CD8-positive, alpha-beta memory T cell (primary cell): ENCODE results near the gene PRDM12. TPM values are rescaled to one million over a fixed set of nuclear protein-coding genes. Genes with fewer than 3 reads are reported as not detected.
A peak's percentile ranks its signal among the peaks of the same experiment; 100 is the strongest.

Experiments used
- CTCF ChIA-PET: fragments of 350-600 bp; sonication (Branson Sonifier 250); formaldehyde crosslinking; loops from one replicate; lab custom pipeline; 2021; ENCODE audit warnings: antibody characterized with exemption; lab: Charles Lee
- POLR2A ChIA-PET: fragments of 350-600 bp; sonication (Branson Sonifier 250); formaldehyde crosslinking; loops from one replicate; lab custom pipeline; 2021; ENCODE audit warnings: antibody characterized with exemption; lab: Charles Lee
- DNase-seq, 5 donors: peaks; one replicate each; pipeline versions ENCODE4 v3.0.0 to v3.0.0-alpha.2; 2020 to 2022; ENCODE audit warnings: mixed read lengths in 1 of 5
- H3K27ac ChIP-seq: one replicate; pipeline ENCODE4 v1.7.0; 2013; ENCODE audit warnings: low read depth, mild to moderate bottlenecking, low read length, moderate library complexity
- H3K27me3 ChIP-seq: 2 replicates; pipeline ENCODE4 v1.7.0; 2013; ENCODE audit warnings: low read length, mild to moderate bottlenecking; ENCODE audit not compliant: insufficient read depth, poor library complexity, severe bottlenecking
- H3K36me3 ChIP-seq: 2 replicates; pipeline ENCODE4 v1.7.0; 2013; ENCODE audit warnings: mild to moderate bottlenecking, low read length, moderate library complexity; ENCODE audit not compliant: insufficient read depth
- H3K4me1 ChIP-seq: 2 replicates; pipeline ENCODE4 v1.7.0; 2013; ENCODE audit warnings: mild to moderate bottlenecking, low read length, moderate library complexity; ENCODE audit not compliant: insufficient read depth
- H3K4me3 ChIP-seq: 2 replicates; pipeline ENCODE4 v1.7.0; 2013; ENCODE audit warnings: mild to moderate bottlenecking, low read length
- H3K9me3 ChIP-seq: 2 replicates; pipeline ENCODE4 v1.7.0; 2013; ENCODE audit warnings: mild to moderate bottlenecking, low read length
- H3K27ac Mint-ChIP-seq, 8 donors: one replicate each; pipeline ENCODE4 v1.8.0; 2020 to 2021; ENCODE audit warnings: mixed read lengths in 8 of 8, mild to moderate bottlenecking in 6 of 8, inconsistent platforms in 3 of 8, moderate library complexity in 3 of 8
- H3K27me3 Mint-ChIP-seq, 2 donors: one replicate each; pipeline ENCODE4 v1.8.0; 2020 to 2021; ENCODE audit warnings: mixed read lengths in 2 of 2, mild to moderate bottlenecking in 1 of 2, moderate library complexity in 1 of 2
- H3K36me3 Mint-ChIP-seq, 3 donors: one replicate each; pipeline ENCODE4 v1.8.0; 2020 to 2021; ENCODE audit warnings: mixed read lengths in 3 of 3, inconsistent platforms in 1 of 3, mild to moderate bottlenecking in 1 of 3
- H3K4me1 Mint-ChIP-seq, 3 donors: one replicate each; pipeline ENCODE4 v1.8.0; 2020 to 2021; ENCODE audit warnings: mixed read lengths in 3 of 3, inconsistent platforms in 1 of 3, mild to moderate bottlenecking in 1 of 3
- H3K4me3 Mint-ChIP-seq, 7 donors: one replicate each; pipeline ENCODE4 v1.8.0; 2020 to 2021; ENCODE audit warnings: mixed read lengths in 7 of 7, mild to moderate bottlenecking in 6 of 7, moderate library complexity in 4 of 7, inconsistent platforms in 2 of 7
- H3K9me3 Mint-ChIP-seq, 5 donors: one replicate each; pipeline ENCODE4 v1.8.0; 2020 to 2022; ENCODE audit warnings: mixed read lengths in 5 of 5, mild to moderate bottlenecking in 3 of 5, moderate library complexity in 2 of 5, inconsistent platforms in 1 of 5
- polyA plus RNA-seq: library from polyadenylated mRNA; unstranded; fragments of 300-500 nt; fragmentation: Illumina TruSeq; gene quantifications from one replicate; pipeline ENCODE4 v1.2.3, GENCODE V29; 2021
- total RNA-seq, 2 experiments: library from RNA; stranded (reverse); gene quantifications; one replicate each; pipeline ENCODE4 v1.2.3, GENCODE V29; 2021

Gene PRDM12
- total and polyA plus RNA-seq, 3 experiments from 2014 or later: 0.11 TPM; not detected in 2

DNA sequence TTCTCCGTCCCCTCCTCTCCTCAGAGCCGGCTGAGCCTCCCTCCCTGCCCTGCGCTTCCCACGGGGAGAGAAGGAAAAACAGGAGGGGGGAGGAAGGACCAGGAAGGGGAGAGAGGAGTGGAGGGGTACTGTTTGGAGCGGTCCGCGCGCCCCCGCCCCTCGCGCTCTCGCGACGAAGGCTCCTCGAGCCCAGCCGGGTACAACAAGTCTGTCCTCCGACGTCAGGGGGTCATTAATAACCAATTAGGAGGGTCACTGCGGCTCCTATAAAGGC is 480 bp upstream of the PRDM12 start:
- ChIA-PET CTCF (interaction anchor here (2.1 kb wide), 1 partner anchor 19 kb away, joined by 6 read pairs; no protein-coding TSS in a partner anchor), POLR2A (no interaction called here)
- H3K27ac ChIP-seq: no peak overlapping the region
- peaks cover 41% of the 10 kb centered on the region for H3K27me3 ChIP-seq
- Mint-ChIP-seq H3K27ac (no peak overlapping the region), H3K4me3 (peak overlapping the region in 6 of 7 donors; percentile 15 to 59 (median 50)), H3K4me1 (peaks cover 15 to 46% (median 19%) of the 10 kb centered on the region in 3 donors), H3K36me3 (no peaks in the 10 kb centered on the region), H3K27me3 (peaks cover 38 to 59% of the 10 kb centered on the region in 2 donors), H3K9me3 (no peaks in the 10 kb centered on the region)
- DNase-seq: no peak
- H3K4me3 ChIP-seq: no peak overlapping the region
- H3K36me3 ChIP-seq: no peaks in the 10 kb centered on the region
- H3K9me3 ChIP-seq: no peaks in the 10 kb centered on the region
- peaks cover 12% of the 10 kb centered on the region for H3K4me1 ChIP-seq

DNA sequence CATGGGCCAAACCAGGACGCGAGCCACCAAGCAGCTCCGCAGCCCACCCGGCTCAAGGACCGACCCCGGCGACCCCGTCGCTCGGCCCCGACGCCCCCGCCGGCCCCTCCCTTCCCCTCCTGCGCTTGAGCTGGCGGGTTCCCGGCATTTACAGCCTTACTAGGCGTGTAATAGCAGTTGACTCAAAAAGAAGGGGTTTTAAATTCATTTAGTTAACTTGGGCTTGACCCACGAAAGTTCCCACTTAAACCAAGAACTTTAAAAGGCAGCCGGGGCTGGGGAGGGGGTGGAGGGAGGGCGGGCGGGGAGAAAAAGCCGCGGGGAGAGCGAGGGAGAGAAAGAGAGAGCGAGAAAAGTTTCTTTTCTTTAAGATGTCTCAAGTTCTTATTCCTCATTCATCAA is 636 bp downstream of the PRDM12 start:
- peaks cover 14 to 43% (median 19%) of the 10 kb centered on the region in 3 donors for H3K4me1 Mint-ChIP-seq
- H3K9me3 Mint-ChIP-seq: no peaks in the 10 kb centered on the region
- POLR2A ChIA-PET: no interaction called here
- Histone ChIP-seq H3K27me3 (peaks cover 41% of the 10 kb centered on the region), H3K27ac (no peak overlapping the region), H3K4me1 (peaks cover 12% of the 10 kb centered on the region), H3K4me3 (no peak overlapping the region), H3K9me3 (no peaks in the 10 kb centered on the region), H3K36me3 (no peaks in the 10 kb centered on the region)
- no peaks in the 10 kb centered on the region for H3K36me3 Mint-ChIP-seq
- H3K27ac Mint-ChIP-seq: peak overlapping the region in 1 of 8 donors; percentile 40
- CTCF ChIA-PET: interaction anchor here (2.1 kb wide), 1 partner anchor 17 kb away, joined by 6 read pairs; no protein-coding TSS in a partner anchor
- H3K4me3 Mint-ChIP-seq: peak overlapping the region in 5 of 7 donors; percentile 43 to 68 (median 56)
- H3K27me3 Mint-ChIP-seq: peaks cover 36 to 53% of the 10 kb centered on the region in 2 donors
- no peak for DNase-seq

DNA sequence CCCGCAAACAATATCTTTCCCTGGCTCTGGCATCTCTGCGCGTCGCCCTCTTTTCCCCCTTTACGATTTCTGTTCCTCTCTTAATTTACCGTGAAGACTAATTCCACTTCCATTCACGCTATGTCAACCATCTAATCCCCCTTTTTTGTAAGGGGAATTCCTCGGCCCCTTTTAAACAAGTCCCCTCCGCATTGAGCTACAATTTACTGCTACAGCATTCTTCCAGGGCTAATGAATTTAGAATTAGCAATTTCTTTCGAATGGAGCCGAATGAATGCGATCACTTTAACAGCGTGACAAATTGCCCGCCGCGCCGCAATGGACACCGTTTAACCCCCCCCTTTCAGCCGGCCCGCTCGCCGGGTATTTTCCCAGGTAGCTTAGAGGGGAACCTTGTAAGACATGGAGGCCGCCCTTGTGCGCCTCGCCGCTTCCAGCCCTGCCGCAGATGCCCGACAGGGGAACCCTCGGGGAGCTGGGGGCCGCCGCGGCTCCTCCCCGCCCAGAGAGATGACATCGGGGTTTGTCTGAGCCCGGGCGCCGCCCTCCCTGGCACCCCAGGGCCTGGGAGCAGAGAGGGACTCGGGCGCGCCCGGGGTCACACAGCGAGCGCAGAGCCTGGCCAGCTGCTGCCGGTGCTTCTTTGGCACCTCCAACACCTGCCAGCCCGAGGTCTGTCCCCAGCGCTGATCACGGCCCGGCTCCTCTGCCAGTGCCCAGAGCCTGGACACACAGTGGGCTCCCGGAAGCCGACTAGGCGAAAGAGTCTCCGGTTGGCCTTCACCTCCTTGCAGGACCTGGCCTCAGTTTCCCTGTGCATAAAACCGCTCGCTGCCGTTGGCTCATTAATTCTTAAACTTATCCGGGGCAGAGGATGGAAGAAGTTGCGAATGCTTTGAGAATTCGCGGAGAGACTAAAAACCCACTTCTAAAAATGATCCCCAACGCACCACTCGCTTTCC is 1.3 kb downstream of the PRDM12 start:
- POLR2A ChIA-PET: no interaction called here

DNA sequence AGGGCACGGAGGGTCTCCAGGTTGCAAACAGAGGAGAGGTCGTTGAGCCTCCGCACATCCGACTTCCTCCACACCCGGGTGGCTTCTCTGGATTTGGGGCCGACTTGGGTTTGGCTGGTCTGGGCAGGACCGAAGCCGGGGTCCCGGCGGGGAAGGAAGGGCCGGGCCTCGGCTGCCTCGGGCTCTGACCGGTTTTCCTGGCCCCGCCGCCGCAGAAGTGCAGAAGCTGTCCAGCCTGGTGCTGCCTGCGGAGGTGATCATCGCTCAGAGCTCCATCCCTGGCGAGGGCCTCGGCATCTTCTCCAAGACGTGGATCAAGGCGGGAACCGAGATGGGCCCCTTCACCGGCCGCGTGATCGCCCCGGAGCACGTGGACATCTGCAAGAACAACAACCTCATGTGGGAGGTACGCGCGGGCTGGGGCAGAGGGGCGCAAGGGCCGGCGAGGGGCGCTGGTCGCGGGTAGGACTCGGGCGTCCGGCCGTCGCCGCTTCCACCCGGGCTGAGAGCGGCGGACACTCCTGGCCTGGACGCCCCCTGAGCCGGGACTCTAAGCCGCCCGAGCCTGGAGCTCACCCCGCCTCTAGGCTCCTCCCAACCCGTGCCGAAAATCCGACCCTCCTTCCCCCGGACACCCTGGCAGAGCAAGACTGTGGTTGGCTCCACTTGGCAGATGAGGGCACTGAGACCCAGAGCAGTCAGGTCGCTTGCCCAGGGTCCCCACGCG is 2.2 kb downstream of the PRDM12 start:
- H3K27ac Mint-ChIP-seq: no peak overlapping the region
- H3K27ac ChIP-seq: no peak overlapping the region
- H3K4me1 Mint-ChIP-seq: peaks cover 13 to 40% (median 19%) of the 10 kb centered on the region in 3 donors
- CTCF ChIA-PET: interaction anchor here (1.1 kb wide), 1 partner anchor 16 kb away, joined by 3 read pairs; no protein-coding TSS in a partner anchor
- POLR2A ChIA-PET: no interaction called here
- H3K36me3 Mint-ChIP-seq: no peaks in the 10 kb centered on the region
- H3K4me3 Mint-ChIP-seq: no peak overlapping the region
- no peaks in the 10 kb centered on the region for H3K9me3 Mint-ChIP-seq
- no peaks in the 10 kb centered on the region for H3K36me3 ChIP-seq
- no peak overlapping the region for H3K4me3 ChIP-seq
- peaks cover 10% of the 10 kb centered on the region for H3K4me1 ChIP-seq
- no peak for DNase-seq
- peaks cover 38% of the 10 kb centered on the region for H3K27me3 ChIP-seq
- no peaks in the 10 kb centered on the region for H3K9me3 ChIP-seq
- peaks cover 36 to 54% of the 10 kb centered on the region in 2 donors for H3K27me3 Mint-ChIP-seq

More for the DNA sequence above, 1.3 kb downstream of the PRDM12 start:
- H3K27me3 Mint-ChIP-seq: peaks cover 36 to 54% of the 10 kb centered on the region in 2 donors
- H3K4me3 ChIP-seq: no peak overlapping the region
- peak overlapping the region in 6 of 7 donors; percentile 43 to 85 (median 55) for H3K4me3 Mint-ChIP-seq
- H3K9me3 ChIP-seq: no peaks in the 10 kb centered on the region
- no peak overlapping the region for H3K27ac ChIP-seq
- peaks cover 14 to 40% (median 19%) of the 10 kb centered on the region in 3 donors for H3K4me1 Mint-ChIP-seq
- no peaks in the 10 kb centered on the region for H3K9me3 Mint-ChIP-seq
- CTCF ChIA-PET: interaction anchor here (2.1 kb wide), 1 partner anchor 17 kb away, joined by 6 read pairs; no protein-coding TSS in a partner anchor
- no peaks in the 10 kb centered on the region for H3K36me3 ChIP-seq
- no peak for DNase-seq
- peak overlapping the region in 1 of 8 donors; percentile 40 for H3K27ac Mint-ChIP-seq
- H3K27me3 ChIP-seq: peaks cover 41% of the 10 kb centered on the region
- peaks cover 12% of the 10 kb centered on the region for H3K4me1 ChIP-seq
- H3K36me3 Mint-ChIP-seq: no peaks in the 10 kb centered on the region

DNA sequence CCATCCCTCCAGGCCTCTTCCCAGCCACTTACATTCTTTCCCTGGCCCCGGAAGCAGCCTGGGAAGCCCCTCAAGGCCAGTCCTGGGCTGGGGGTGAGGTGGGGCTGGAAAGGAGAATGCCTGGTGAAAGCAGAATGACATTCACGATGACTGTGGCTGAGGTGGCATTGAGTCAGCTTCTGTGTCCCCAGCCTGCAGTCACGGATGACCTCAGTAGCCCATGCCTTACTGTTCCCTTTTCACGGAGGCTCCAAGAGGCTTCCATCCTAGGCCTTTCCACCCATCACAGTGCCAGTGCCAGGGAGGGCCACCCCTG is 2.7 kb downstream of the PRDM12 start:
- H3K36me3 ChIP-seq: no peaks in the 10 kb centered on the region
- Mint-ChIP-seq H3K9me3 (no peaks in the 10 kb centered on the region), H3K27ac (no peak overlapping the region), H3K4me3 (no peak overlapping the region), H3K36me3 (no peaks in the 10 kb centered on the region), H3K4me1 (peaks cover 13 to 34% (median 15%) of the 10 kb centered on the region in 3 donors), H3K27me3 (peaks cover 30 to 49% of the 10 kb centered on the region in 2 donors)
- no peaks in the 10 kb centered on the region for H3K9me3 ChIP-seq
- POLR2A ChIA-PET: no interaction called here
- no peak for DNase-seq
- peaks cover 7% of the 10 kb centered on the region for H3K4me1 ChIP-seq
- peaks cover 33% of the 10 kb centered on the region for H3K27me3 ChIP-seq
- no peak overlapping the region for H3K4me3 ChIP-seq
- CTCF ChIA-PET: interaction anchor here (1.1 kb wide), 1 partner anchor 16 kb away, joined by 3 read pairs; no protein-coding TSS in a partner anchor
- H3K27ac ChIP-seq: no peak overlapping the region

DNA sequence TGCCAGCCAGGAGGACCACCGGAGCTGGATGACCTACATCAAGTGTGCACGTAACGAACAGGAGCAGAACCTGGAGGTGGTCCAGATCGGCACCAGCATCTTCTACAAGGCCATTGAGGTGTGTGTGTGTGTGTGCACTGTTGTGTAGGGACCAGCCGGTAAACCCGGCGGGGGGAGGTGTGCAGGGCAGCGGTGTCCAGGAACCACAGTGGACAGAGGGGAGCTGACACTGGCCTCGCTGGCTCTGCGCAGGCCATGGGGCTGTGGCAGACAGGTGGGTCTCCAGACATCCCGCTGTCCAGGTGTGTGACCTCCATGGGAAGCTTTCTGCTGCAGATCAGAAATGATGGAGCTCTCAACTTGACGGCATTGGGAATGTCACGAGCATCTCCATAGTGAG is 3.8 kb downstream of the PRDM12 start:
- ChIA-PET POLR2A (no interaction called here), CTCF (no interaction called here)
- H3K9me3 ChIP-seq: no peaks in the 10 kb centered on the region
- peaks cover 26 to 38% of the 10 kb centered on the region in 2 donors for H3K27me3 Mint-ChIP-seq
- no peak overlapping the region for H3K27ac ChIP-seq
- H3K36me3 Mint-ChIP-seq: no peaks in the 10 kb centered on the region
- H3K27me3 ChIP-seq: peaks cover 22% of the 10 kb centered on the region
- no peak for DNase-seq
- no peaks in the 10 kb centered on the region for H3K4me1 ChIP-seq
- H3K36me3 ChIP-seq: no peaks in the 10 kb centered on the region
- no peak overlapping the region for H3K4me3 Mint-ChIP-seq
- H3K4me3 ChIP-seq: no peak overlapping the region
- no peak overlapping the region for H3K27ac Mint-ChIP-seq
- peaks cover 6 to 24% (median 7%) of the 10 kb centered on the region in 3 donors for H3K4me1 Mint-ChIP-seq
- no peaks in the 10 kb centered on the region for H3K9me3 Mint-ChIP-seq

DNA sequence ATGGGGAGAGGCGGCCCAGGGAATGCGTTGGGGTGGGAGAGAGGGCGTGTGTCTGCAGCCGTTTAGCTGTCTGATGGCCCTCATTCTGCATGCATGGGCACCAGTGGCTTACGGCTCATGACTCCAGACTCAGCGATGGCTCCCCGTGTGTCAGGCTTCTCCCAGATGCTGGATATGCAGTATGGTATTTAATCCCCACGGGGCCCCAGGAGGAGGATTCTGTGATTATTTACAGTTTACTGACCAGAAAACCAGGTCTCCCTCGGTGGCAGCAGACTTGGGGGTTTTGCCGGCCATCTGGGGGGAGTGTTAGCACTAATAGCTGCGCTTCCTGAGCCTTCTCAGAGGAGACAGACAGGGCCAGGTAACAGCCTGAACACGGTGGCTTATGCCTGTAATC is 4.3 kb downstream of the PRDM12 start:
- Histone ChIP-seq H3K4me1 (no peaks in the 10 kb centered on the region), H3K27me3 (peaks cover 19% of the 10 kb centered on the region), H3K27ac (no peak overlapping the region), H3K9me3 (no peaks in the 10 kb centered on the region), H3K36me3 (no peaks in the 10 kb centered on the region), H3K4me3 (no peak overlapping the region)
- no peak overlapping the region for H3K4me3 Mint-ChIP-seq
- POLR2A ChIA-PET: no interaction called here
- peaks cover 6 to 22% (median 7%) of the 10 kb centered on the region in 3 donors for H3K4me1 Mint-ChIP-seq
- H3K27me3 Mint-ChIP-seq: peaks cover 23 to 38% of the 10 kb centered on the region in 2 donors
- H3K36me3 Mint-ChIP-seq: no peaks in the 10 kb centered on the region
- no peak for DNase-seq
- CTCF ChIA-PET: no interaction called here
- no peaks in the 10 kb centered on the region for H3K9me3 Mint-ChIP-seq
- no peak overlapping the region for H3K27ac Mint-ChIP-seq
